ENCODE data around the gene SRGN. TPM values are rescaled to one million over a fixed set of nuclear protein-coding genes. Genes with fewer than 3 reads are reported as not detected.

The SRGN gene
- total and polyA plus RNA-seq, 2 of the 13 experiments (the other 11 are each of a cell fraction or from before 2014, with no cell fraction given), result 0.09 TPM; not detected in 1

DNA sequence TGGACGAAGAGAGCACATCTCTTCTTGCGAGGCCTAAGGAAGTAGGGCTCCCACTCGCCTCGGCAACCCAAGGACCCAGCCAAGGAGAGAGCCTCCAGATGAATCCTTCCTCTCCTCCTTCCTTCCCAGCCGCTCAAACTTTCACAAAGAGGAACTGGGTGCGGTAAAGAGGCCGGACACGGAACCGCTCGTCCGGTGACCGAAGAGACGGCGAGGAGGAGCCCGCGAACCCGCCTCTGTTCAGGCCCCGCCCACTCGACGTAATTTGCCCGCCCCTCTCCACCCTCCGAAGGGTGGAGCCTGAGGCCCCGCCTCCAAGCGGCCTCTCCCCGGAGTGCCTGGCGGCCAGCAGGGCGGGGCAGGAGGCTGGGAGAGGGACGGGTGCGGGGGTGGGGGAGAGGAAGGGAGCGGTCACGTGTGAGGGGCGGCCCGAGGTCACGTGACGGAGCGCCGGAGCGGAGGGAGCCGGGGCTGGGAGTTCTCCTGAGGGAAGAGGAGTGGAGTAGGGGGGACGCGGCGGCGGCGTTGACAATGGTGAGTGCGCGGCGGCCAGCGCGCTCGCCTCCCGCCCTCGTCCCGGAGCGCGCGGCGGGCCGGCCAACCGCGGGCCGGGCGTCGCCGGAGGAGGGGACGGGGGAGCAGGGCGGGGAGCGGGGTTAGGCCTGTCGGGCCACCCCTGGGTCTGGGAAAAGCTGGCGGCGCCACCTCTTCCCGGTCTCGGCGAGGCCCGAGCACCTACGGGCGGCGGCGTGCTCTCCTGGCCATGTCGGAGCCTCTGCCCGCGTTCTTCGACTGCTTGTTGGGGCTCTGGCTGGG is 36.1 kb downstream of the SRGN start, which contains the start of gene VPS26A (continued):
- TF ChIP-seq ATF7 (IDR thresholded peaks at IDR 0.05), result no peak
- TF ChIP-seq ATF7 (CRISPR knock-in tag; IDR thresholded peaks at IDR 0.05), result no peak
- no peak for TF ChIP-seq RFX5 (IDR thresholded peaks at IDR 0.05; ENCODE audit: low read depth, low read length)
- TF ChIP-seq TEF (CRISPR knock-in tag; IDR thresholded peaks at IDR 0.05), result no peak
- no peak; the same call in 1 of the 2 replicates for TF ChIP-seq SRY (CRISPR knock-in tag; IDR thresholded peaks at IDR 0.05)
- TF ChIP-seq FOXJ3 (CRISPR knock-in tag; IDR thresholded peaks at IDR 0.05; ENCODE audit: borderline replicate concordance), result no peak; the same call in 1 of the 2 replicates
- TF ChIP-seq HMGA1 (CRISPR knock-in tag; conservative IDR thresholded peaks at IDR 0.05), result no peak
- TF ChIP-seq ZSCAN29 (CRISPR knock-in tag; conservative IDR thresholded peaks at IDR 0.05), result 0 out of 2 replicates have a peak, but pooled peaks have one; percentile 12
- peak; percentile 73; the same call in 1 of the 2 replicates for TF ChIP-seq ZNF230 (CRISPR knock-in tag; IDR thresholded peaks at IDR 0.05)
- TF ChIP-seq HNRNPL (IDR thresholded peaks at IDR 0.05; ENCODE audit: low read depth, low read length), result no peak
- no peak for TF ChIP-seq EED (CRISPR knock-in tag; IDR thresholded peaks at IDR 0.05)
- no peak; the same call in 1 of the 2 replicates for TF ChIP-seq FOXK1 (CRISPR knock-in tag; IDR thresholded peaks at IDR 0.05; ENCODE audit: borderline replicate concordance, low read depth)
- TF ChIP-seq TSC22D2 (CRISPR knock-in tag; IDR thresholded peaks at IDR 0.05; ENCODE audit: borderline replicate concordance), result 0 out of 2 replicates have a peak, but pooled peaks have one; percentile 50
- peak; percentile 43 for TF ChIP-seq YEATS4 (CRISPR knock-in tag; IDR thresholded peaks at IDR 0.05; ENCODE audit: borderline replicate concordance)
- TF ChIP-seq ZBTB21 (CRISPR knock-in tag; IDR thresholded peaks at IDR 0.05), result no peak
- TF ChIP-seq ZNF180 (CRISPR knock-in tag; IDR thresholded peaks at IDR 0.05; ENCODE audit: borderline replicate concordance, low read depth), result no peak
- no peak for TF ChIP-seq TBP (CRISPR knock-in tag; IDR thresholded peaks at IDR 0.05)
- no peak for TF ChIP-seq NFIC (IDR thresholded peaks at IDR 0.05; ENCODE audit: low read length)
- TF ChIP-seq ZNF460 (CRISPR knock-in tag; IDR thresholded peaks at IDR 0.05; ENCODE audit: borderline replicate concordance), result no peak
- TF ChIP-seq ZNF549 (CRISPR knock-in tag; IDR thresholded peaks at IDR 0.05), result no peak
- TF ChIP-seq ZFP36L2 (CRISPR knock-in tag; IDR thresholded peaks at IDR 0.05), result no peak
- peak; percentile 40 for TF ChIP-seq ZNF563 (CRISPR knock-in tag; IDR thresholded peaks at IDR 0.05)
- no peak for TF ChIP-seq ZNF547 (CRISPR knock-in tag; IDR thresholded peaks at IDR 0.05)
- TF ChIP-seq, protein P1, sequence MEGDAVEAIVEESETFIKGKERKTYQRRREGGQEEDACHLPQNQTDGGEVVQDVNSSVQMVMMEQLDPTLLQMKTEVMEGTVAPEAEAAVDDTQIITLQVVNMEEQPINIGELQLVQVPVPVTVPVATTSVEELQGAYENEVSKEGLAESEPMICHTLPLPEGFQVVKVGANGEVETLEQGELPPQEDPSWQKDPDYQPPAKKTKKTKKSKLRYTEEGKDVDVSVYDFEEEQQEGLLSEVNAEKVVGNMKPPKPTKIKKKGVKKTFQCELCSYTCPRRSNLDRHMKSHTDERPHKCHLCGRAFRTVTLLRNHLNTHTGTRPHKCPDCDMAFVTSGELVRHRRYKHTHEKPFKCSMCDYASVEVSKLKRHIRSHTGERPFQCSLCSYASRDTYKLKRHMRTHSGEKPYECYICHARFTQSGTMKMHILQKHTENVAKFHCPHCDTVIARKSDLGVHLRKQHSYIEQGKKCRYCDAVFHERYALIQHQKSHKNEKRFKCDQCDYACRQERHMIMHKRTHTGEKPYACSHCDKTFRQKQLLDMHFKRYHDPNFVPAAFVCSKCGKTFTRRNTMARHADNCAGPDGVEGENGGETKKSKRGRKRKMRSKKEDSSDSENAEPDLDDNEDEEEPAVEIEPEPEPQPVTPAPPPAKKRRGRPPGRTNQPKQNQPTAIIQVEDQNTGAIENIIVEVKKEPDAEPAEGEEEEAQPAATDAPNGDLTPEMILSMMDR (CRISPR knock-in tag; IDR thresholded peaks at IDR 0.05), result peak; percentile 60
- TF ChIP-seq ZNF841 (CRISPR knock-in tag; IDR thresholded peaks at IDR 0.05; ENCODE audit: borderline replicate concordance), result no peak
- no peak for TF ChIP-seq SOX6 (IDR thresholded peaks at IDR 0.05)
- peak; percentile 43; the same call in 1 of the 2 replicates for TF ChIP-seq SOX6 (CRISPR knock-in tag; IDR thresholded peaks at IDR 0.05)
- TF ChIP-seq, protein P2, sequence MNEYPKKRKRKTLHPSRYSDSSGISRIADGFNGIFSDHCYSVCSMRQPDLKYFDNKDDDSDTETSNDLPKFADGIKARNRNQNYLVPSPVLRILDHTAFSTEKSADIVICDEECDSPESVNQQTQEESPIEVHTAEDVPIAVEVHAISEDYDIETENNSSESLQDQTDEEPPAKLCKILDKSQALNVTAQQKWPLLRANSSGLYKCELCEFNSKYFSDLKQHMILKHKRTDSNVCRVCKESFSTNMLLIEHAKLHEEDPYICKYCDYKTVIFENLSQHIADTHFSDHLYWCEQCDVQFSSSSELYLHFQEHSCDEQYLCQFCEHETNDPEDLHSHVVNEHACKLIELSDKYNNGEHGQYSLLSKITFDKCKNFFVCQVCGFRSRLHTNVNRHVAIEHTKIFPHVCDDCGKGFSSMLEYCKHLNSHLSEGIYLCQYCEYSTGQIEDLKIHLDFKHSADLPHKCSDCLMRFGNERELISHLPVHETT (CRISPR knock-in tag; conservative IDR thresholded peaks at IDR 0.05), result no peak
